HG02840 (cell line): ENCODE results near the gene CCDC24.

Experiments
- ATAC-seq: cut with Tn5 transposase; IDR thresholded peaks from one replicate; pipeline ENCODE4 v1.9.1; 2021; ENCODE audit warnings: mild to moderate bottlenecking, moderate library complexity, moderate number of reproducible peaks; ENCODE audit not compliant: unreplicated experiment, low FRiP score

Gene CCDC24

DNA sequence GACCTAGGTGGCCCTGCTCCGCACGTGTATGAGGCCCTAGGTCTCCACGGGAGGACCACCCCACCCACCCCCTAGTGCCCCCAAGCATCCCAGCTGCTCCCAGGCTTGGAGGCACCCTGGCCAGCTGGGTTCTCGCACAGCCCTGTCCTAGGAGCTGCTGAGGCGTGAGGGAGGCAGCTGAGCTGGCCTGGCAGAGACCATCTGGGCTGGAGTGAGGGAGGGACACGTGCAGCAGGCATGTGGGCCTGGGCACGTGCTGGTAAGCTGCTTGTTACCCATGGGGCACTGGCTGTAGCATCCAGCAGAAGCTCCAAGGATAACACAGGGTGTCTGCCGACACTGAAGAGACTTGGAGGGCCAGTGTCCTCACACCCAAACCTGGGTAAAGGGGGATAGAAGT is 29.8 kb downstream of the CCDC24 start:
- ATAC-seq, result no peak

DNA sequence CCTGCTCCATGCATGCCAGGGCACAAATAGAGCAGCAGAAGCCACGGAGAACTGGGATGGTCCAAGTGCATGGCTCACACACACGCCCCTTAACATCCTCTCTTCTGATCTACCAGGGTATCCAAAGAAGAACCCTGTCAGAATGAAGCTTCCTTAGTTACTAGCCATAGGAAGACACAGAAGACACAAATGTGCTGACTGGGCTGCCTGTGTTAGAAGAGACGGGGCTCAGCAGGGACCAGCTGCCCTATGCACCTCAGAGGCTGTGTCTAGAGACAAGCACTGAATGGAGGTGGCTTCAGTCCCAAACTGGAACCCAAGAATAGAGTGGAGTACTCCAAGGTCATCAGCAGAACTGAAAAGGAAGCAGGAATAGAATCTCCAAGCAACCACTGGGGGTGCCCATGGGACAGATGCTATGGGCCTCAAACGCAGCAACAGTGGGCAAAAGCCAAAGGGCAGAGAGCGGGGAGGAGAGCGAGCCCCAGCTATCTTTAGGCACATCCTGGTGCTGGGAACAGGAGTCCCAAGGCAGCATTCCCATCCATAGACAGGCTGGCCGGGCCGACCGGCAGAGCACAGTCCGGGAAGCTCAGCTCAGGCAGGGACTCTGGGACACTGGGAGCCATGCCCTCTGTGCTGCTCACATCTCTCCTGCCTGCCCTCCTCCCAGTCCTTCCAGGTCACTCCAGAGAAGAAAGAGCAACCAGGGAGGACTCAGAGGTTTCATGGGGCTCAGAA is 30.4 kb downstream of the CCDC24 start:
- ATAC-seq, result no peak

DNA sequence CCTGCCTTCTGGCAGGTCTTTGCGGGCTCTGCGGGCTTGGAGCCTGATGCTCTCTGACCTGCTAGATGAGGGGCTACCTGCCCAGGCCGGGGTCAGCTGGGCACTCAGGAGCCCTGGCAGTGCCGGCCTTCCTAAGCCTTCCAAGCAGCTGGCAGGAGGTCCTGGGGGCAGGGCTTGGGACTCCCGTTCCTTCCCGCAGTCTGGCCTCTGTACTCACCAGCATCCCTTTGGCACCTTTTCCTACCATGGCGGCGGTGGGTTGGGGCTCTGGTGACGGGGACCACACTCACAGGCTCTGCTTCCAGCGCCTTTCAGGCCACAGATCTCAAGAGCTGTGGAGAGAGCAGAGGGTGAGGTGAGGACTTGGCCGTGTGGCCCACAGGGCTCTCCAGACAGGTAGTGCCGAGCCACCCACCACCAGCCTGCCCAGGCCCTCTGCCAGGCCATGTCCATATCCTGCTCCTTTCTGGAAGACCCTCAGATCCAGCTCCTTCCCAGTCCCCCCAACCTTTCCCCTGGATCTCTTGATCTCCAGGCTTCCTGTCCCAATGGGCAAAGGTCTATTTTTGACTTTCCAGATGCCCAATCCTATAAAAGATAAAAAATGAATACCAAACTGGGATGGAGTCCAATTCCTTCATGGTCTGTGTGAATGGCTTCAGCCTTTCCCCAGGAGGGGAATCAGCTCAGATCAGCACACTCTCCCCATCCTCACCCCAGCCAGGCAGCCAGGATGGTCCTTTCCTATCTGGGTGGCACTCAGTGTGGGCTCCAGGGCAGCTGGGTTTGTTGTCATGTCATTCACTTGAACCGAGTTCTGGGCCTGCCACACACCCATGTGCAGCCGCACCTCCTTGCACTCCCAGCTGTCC is 32.9 kb downstream of the CCDC24 start:
- ATAC-seq, result no peak

DNA sequence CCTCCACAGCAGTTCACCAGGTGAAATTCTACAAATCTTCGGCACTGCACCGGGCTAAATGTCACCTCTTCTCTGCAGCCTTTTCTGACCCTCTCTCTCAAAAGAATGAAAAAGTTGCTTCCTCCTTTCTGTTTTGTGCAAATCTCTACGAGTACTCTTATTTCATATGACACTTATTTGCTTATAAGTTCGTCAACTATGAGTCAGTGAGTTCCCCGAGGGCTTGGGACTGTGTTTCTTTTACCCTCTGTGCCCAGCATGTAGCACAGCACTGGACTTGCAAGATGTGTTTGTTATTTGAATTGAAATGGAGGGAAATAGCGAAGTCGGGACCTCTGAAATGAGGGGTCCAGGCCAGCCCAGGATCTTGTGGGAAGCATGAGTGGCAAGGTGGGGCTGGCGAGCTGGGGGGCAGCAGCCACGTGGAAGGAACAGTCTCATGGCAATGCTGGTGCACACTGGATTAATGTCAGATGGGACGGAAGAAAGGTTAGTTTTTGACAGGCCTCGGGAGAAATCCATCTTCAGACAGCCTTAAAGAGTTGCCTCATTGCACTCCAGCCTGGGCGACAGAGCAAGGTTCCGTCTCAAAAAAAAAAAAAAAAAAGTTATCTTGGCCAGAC is 33.6 kb downstream of the CCDC24 start:
- no peak for ATAC-seq

GRCh38 chr1:44025816-44026215 is 34.4 kb downstream of the CCDC24 start:
- no peak for ATAC-seq

DNA sequence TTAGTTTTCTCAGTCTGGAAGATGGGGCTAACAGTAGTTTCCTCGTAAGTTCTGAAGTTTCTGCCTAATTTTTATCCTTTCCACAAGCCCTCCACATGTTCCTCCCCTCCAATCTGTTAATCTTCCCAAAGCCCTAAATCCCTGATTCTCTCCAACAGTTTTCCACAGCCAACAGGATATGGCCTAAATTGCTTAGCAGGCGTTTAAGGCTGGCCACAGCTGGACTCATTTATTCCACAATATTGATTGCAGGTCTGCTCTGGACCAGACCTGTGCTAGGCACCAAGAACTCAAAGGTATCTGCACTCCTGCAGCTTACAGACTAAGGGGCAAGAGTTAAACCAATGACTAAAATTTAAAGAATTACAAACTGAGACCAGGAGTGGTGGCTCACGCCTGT is 35.9 kb downstream of the CCDC24 start:
- no peak for ATAC-seq

GRCh38 chr1:44029260-44029910 is 38.0 kb downstream of the CCDC24 start:
- no peak for ATAC-seq

DNA sequence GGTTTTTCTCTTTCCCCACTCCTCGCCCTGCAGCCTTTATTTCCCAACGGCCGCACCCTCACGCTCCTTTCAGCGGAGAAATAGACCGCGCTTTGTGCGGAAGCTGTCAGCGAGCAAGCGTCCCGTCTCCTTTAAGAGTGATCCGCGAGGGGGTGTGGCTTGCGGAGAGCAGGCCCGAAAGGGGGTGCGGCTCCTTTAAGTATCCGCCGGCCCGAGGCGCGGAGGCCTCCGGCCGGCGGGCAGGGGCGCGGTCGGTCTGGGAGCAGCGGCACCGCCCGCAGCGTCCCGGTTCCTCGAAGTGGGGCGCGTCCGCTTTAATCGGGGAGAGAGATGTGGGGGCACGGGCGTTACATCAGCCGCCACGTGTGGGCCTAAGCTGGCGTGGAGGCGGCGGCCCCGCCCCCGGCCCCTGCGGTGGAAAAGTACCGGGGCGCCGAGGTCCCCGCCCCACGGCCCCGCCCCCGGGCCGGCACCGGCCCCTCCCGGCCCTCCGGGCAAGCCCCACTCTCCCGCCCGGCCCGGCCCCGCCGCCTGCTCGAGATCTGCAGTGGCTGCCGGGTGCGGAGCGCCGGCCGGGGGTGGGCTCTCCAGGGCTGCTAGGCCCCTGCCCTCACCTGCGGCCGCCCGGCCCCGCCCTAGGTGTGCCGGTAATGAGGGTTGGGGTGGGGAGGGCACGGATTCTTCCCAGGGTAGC is 38.7 kb downstream of the CCDC24 start:
- ATAC-seq, result peak; percentile 82

- peak; percentile 14 for ATAC-seq
Observed at GRCh38 chr1:44030605-44031251, 39.3 kb downstream of the CCDC24 start.

- no peak for ATAC-seq
Observed at GRCh38 chr1:44031252-44032169, 40.1 kb downstream of the CCDC24 start, which contains the start of gene SLC6A9. Gene SLC6A9 (minus strand): TSS chr1:44031462. CDS start chr1:44024277, 7,185 bp downstream.

GRCh38 chr1:44032170-44032790 is 40.9 kb downstream of the CCDC24 start:
- ATAC-seq, result no peak

DNA sequence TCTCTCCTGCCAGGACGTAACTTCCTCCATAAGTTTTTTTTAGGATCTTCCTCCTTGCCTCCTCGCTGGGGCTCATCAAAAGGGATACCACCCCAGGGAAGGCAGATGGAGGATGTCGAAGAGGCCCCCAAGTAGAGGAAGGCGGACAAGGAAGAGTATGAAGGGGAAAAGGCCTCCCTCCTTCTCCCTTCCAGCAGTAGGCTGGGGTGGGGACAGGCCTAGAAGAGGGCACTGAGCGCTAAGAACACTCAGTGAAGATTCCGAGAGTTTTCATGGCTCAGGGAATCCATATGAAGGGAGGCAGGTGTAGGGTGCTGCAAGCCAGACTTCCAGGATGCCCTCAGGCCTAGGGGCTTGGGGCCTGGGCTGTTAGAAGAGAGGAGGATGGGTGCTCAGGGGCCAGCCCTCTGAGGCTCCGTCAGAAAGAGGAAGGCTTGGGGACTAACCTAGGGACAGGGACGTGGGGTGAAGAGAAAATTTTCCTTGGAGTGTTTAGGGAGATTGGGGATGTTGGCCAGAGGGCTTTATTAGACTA is 41.7 kb downstream of the CCDC24 start:
- no peak for ATAC-seq

GRCh38 chr1:44033756-44034155 is 42.4 kb downstream of the CCDC24 start:
- no peak for ATAC-seq

- no peak for ATAC-seq
Observed at GRCh38 chr1:44034423-44034822, 43.0 kb downstream of the CCDC24 start.

GRCh38 chr1:44034976-44035716 is 43.7 kb downstream of the CCDC24 start:
- no peak for ATAC-seq

DNA sequence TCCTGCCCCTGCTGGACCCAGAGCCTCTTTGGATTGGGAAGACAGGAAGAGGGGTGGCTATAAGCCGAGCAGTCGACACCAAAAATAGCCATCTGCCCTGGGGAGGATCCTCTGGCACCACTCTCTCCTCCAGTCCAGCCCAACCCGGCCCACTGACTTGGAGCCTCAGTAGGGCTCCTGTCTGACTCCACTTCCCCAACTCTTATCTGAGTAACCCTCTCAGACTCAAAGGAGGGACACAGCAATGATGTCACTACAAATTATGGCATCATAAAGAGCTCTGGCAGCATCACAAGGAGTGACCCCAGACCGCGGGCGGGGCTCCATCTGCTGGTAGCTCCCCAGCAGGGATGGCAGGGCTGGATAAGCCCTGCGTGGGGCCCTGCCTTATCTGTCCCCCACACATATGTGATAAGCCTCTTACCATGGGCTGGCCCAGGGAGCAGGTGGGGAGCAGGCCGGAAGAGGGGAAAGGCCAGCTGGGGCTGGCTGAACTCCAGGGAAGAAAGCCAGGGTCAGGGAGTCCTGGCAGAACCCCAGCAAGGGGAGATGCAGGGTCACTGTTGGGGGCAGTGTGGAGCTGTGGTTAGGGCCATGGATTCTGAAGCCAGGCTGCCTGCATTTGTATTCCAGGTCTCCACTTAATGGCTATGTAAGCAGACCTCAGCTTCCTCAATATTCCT is 44.5 kb downstream of the CCDC24 start:
- no peak for ATAC-seq
